Panc1 (cell line): ENCODE measurements around the gene KCNQ1OT1.

Experiments used
- CTCF ChIP-seq: fragments of 450-650 bp; IDR thresholded peaks from 2 replicates; pipeline ENCODE4 v1.5.1; 2017; ENCODE audit warnings: mild to moderate bottlenecking
- POLR2AphosphoS5 ChIP-seq: IDR thresholded peaks from 2 replicates; pipeline ENCODE4 v1.6.1; 2012; ENCODE audit warnings: mild to moderate bottlenecking, low read depth, low read length, moderate library complexity
- REST ChIP-seq, 2 experiments: IDR thresholded peaks; 2 replicates each; pipeline ENCODE4 v1.6.1; 2011 to 2012; ENCODE audit warnings: low read depth in 2 of 2, control low read depth in 1 of 2, low read length in 1 of 2, mild to moderate bottlenecking in 1 of 2, moderate library complexity in 1 of 2; ENCODE audit not compliant: insufficient read depth in 1 of 2
- SIN3A ChIP-seq: IDR thresholded peaks from 2 replicates; pipeline ENCODE4 v1.6.1; 2012; ENCODE audit warnings: low read depth, mild to moderate bottlenecking, low read length, moderate library complexity, borderline replicate concordance; ENCODE audit not compliant: insufficient read depth
- TCF7L2 ChIP-seq: IDR thresholded peaks from 2 replicates; pipeline ENCODE4 v1.6.1; 2011; ENCODE audit warnings: mild to moderate bottlenecking, low read depth, low read length, inconsistent platforms

GRCh38 chr11:2564588-2565425, 135.0 kb downstream of the KCNQ1OT1 start:
- TF ChIP-seq POLR2AphosphoS5 (no peak), SIN3A (no peak), CTCF (no peak), REST (IDR thresholded peaks at IDR 0.05; ENCODE audit: insufficient read depth in 1 of 2, low read depth in 2 of 2, low read length in 1 of 2) (no peak), TCF7L2 (no peak)
